ENCODE measurements around the gene VPS26A.

The VPS26A gene

DNA sequence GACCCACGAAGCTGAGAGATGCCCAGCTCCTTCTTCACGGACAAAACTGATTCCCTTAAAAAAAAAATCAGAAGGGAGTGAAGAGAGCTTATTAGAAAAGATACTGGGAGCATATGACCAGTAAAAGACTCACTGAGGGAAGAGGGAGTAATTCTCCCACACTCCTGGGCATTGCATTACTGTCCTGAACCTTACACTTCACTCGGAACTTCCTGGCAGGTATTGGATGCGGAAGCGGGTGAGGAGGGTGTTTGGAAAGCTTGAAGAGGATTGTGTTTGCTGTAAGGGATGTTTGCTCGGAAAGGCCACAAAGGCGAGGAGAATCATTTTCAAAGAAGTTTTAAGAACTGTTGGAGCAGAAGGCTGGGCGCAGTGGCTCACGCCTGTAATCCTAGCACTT, 96.5 kb downstream of the VPS26A start:
- DNase-seq (ENCODE audit: low read depth in 2 of 2) = no peak
